Measurements from ENCODE around the gene GXYLT1. TPM values are rescaled to one million over a fixed set of nuclear protein-coding genes. Genes with fewer than 3 reads are reported as not detected.

The GXYLT1 gene
- total and polyA plus RNA-seq, 8 donors = 1.4 to 17.6 (median 6.1) TPM

DNA sequence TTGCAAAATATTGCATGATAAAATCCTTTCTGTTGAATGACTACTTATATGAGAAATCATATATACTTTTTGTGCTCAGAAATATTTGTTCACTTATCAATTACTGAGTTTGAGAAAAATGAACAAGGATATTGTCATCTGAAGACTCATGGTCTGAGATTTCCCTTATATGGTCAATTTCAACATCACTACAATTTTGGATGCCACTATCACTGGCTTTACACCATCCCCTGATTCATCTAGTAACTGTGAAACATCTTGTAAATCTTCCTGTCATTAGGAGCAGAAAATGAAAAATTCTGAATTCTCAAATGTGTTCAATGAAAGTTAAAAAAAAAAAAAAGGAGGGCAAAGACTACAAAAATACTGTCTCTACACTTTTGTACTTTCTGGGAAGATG, 21.8 kb upstream of the GXYLT1 start:
- DNase-seq = no peak
- peaks cover 0 to 11% (median 7%) of the 10 kb centered on the region in 4 donors for H3K36me3 ChIP-seq
- H3K27me3 ChIP-seq = no peaks in the 10 kb centered on the region
- intact Hi-C loops (cut with DNase I; ENCODE audit: low total_unique reads) = no loop called here
- H3K27ac ChIP-seq = no peak overlapping the region
- TF ChIP-seq POLR2AphosphoS5 (IDR thresholded peaks at IDR 0.05) (no peak), POLR2A (IDR thresholded peaks at IDR 0.05) (no peak), EP300 (IDR thresholded peaks at IDR 0.05) (no peak)
- TF ChIP-seq, protein P1, sequence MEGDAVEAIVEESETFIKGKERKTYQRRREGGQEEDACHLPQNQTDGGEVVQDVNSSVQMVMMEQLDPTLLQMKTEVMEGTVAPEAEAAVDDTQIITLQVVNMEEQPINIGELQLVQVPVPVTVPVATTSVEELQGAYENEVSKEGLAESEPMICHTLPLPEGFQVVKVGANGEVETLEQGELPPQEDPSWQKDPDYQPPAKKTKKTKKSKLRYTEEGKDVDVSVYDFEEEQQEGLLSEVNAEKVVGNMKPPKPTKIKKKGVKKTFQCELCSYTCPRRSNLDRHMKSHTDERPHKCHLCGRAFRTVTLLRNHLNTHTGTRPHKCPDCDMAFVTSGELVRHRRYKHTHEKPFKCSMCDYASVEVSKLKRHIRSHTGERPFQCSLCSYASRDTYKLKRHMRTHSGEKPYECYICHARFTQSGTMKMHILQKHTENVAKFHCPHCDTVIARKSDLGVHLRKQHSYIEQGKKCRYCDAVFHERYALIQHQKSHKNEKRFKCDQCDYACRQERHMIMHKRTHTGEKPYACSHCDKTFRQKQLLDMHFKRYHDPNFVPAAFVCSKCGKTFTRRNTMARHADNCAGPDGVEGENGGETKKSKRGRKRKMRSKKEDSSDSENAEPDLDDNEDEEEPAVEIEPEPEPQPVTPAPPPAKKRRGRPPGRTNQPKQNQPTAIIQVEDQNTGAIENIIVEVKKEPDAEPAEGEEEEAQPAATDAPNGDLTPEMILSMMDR (IDR thresholded peaks at IDR 0.05) = no peak
- no peaks in the 10 kb centered on the region for H3K9me3 ChIP-seq
- peaks cover 0 to 12% (median 4%) of the 10 kb centered on the region in 4 donors for H3K4me1 ChIP-seq
- no peak overlapping the region for H3K4me3 ChIP-seq

DNA sequence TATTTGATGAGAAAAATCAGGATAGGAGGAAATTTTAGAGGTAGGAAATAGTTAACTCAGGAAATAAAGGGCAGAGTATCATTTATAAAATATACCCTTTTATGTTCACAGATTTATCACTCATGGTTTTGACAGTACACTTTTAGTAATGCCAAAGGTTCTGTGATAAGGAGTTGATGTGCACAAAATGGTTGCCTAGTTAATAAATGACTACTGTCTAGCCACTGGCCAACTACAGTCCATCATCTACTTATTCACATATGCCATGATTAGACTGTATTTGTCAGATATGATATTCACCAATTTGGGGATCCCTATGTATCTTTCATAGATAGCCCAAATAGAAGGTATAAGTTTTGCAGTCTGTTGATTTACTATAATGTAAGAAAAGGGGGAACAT, 19.2 kb upstream of the GXYLT1 start:
- no peak for DNase-seq
- no peak overlapping the region for H3K27ac ChIP-seq

DNA sequence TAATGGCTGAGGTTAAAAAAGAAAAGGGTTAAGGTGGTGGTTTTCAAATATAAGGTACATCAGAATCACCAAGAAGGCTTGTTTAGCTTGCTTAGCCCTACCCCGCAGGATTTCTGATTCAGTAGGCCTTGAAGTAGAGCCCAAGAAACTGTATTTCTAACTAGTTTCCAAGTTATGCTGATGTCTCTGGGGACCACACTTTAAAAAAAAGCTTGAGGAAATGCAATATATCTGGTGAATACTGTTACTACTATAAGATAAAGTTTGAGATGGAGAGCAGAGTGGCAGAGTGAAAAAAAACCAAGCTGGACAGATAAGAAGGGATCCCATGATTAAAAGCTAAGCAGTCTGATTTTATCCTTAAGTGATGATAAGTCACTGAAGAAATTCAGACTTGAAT, 18.3 kb upstream of the GXYLT1 start:
- Histone ChIP-seq H3K4me1 (peaks cover 0 to 12% (median 4%) of the 10 kb centered on the region in 4 donors), H3K9me3 (no peaks in the 10 kb centered on the region), H3K36me3 (peaks cover 3 to 29% (median 22%) of the 10 kb centered on the region in 4 donors), H3K4me3 (no peak overlapping the region), H3K27ac (no peak overlapping the region), H3K27me3 (no peaks in the 10 kb centered on the region)
- no peak for DNase-seq
- WGBS, 5 donors = 77 to 93% (median 90%) methylated on average over 1 of the region's 1 CpG
- intact Hi-C loops (cut with DNase I; ENCODE audit: low total_unique reads) = no loop called here
- no peak for TF ChIP-seq POLR2AphosphoS5 (IDR thresholded peaks at IDR 0.05)
- no peak for TF ChIP-seq POLR2A (IDR thresholded peaks at IDR 0.05)
- TF ChIP-seq, protein P1 (IDR thresholded peaks at IDR 0.05) = no peak
- no peak for TF ChIP-seq EP300 (IDR thresholded peaks at IDR 0.05)

More for the DNA sequence above, 19.2 kb upstream of the GXYLT1 start:
- H3K4me3 ChIP-seq = no peak overlapping the region
- TF ChIP-seq EP300 (IDR thresholded peaks at IDR 0.05) (no peak), POLR2AphosphoS5 (IDR thresholded peaks at IDR 0.05) (no peak)
- TF ChIP-seq, protein P1 (IDR thresholded peaks at IDR 0.05) = no peak
- H3K9me3 ChIP-seq = no peaks in the 10 kb centered on the region
- intact Hi-C loops (cut with DNase I; ENCODE audit: low total_unique reads) = no loop called here
- no peaks in the 10 kb centered on the region for H3K27me3 ChIP-seq
- H3K4me1 ChIP-seq = peaks cover 0 to 12% (median 4%) of the 10 kb centered on the region in 4 donors
- peaks cover 3 to 22% (median 19%) of the 10 kb centered on the region in 4 donors for H3K36me3 ChIP-seq

DNA sequence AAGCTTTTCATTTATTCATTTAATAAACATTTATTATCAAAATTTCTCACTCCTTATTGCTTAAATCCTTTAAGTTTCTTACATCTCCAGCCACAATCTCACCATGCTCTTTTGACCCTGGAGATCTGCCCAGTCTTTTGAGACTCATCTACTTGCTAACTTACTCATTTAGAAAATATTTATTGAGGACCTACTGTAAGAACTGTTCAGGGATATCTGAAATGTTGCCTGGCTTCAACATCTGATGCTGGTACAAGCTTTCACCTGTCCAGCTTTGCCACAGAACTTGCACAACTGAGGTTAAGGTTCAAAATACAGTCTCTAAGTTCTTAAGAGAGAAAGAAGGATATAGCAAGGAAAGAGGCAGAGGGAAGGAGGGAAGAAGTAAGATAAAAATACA, 17.5 kb upstream of the GXYLT1 start:
- intact Hi-C loops (cut with DNase I; ENCODE audit: low total_unique reads) = no loop called here
- H3K27ac ChIP-seq = no peak overlapping the region
- no peaks in the 10 kb centered on the region for H3K27me3 ChIP-seq
- TF ChIP-seq EP300 (IDR thresholded peaks at IDR 0.05) (no peak), POLR2A (IDR thresholded peaks at IDR 0.05) (no peak), POLR2AphosphoS5 (IDR thresholded peaks at IDR 0.05) (no peak)
- TF ChIP-seq, protein P1 (IDR thresholded peaks at IDR 0.05) = no peak
- no peak for DNase-seq
- no peak overlapping the region for H3K4me3 ChIP-seq
- H3K9me3 ChIP-seq = no peaks in the 10 kb centered on the region
- H3K36me3 ChIP-seq = peaks cover 3 to 31% (median 24%) of the 10 kb centered on the region in 4 donors
- peaks cover 0 to 12% (median 4%) of the 10 kb centered on the region in 4 donors for H3K4me1 ChIP-seq

All from stomach (tissue), 9 donors.